SIG-M5 treated with dmso at 0.1 percent for 504 hours (cell line): Measurements from ENCODE around the gene FLRT1.

Source experiments
- DNase-seq: peaks from one replicate; lab custom pipeline; 2025; ENCODE audit not compliant: unreplicated experiment; lab: John Stamatoyannopoulos, UW

Gene FLRT1, protein sequence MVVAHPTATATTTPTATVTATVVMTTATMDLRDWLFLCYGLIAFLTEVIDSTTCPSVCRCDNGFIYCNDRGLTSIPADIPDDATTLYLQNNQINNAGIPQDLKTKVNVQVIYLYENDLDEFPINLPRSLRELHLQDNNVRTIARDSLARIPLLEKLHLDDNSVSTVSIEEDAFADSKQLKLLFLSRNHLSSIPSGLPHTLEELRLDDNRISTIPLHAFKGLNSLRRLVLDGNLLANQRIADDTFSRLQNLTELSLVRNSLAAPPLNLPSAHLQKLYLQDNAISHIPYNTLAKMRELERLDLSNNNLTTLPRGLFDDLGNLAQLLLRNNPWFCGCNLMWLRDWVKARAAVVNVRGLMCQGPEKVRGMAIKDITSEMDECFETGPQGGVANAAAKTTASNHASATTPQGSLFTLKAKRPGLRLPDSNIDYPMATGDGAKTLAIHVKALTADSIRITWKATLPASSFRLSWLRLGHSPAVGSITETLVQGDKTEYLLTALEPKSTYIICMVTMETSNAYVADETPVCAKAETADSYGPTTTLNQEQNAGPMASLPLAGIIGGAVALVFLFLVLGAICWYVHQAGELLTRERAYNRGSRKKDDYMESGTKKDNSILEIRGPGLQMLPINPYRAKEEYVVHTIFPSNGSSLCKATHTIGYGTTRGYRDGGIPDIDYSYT

DNA sequence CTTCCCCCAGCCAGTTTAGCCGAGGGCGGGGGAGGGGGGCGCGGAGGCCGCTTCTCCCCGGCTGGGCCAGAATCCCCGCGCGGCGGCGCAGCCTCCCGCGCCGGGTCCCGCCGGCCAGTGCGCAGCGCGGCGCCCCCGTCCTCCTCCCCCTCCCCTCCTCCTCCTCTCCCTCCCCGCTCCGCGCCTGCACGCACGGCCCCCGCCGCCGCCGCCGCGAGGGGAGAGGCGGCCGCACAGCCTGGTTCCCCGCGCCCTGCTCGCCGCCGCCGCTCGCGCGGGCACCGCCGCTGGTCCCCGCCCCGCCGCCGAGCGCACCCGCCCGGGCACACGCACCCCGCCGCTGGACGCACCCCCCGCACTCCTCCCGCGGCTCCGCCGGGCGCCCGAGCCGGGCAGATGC is at the start of gene FLRT1:
Gene FLRT1 (plus strand): TSS at position 356 of the 400 bp plus-strand sequence. CDS start 80,337 bp downstream, outside the sequence.
- no peak for DNase-seq

DNA sequence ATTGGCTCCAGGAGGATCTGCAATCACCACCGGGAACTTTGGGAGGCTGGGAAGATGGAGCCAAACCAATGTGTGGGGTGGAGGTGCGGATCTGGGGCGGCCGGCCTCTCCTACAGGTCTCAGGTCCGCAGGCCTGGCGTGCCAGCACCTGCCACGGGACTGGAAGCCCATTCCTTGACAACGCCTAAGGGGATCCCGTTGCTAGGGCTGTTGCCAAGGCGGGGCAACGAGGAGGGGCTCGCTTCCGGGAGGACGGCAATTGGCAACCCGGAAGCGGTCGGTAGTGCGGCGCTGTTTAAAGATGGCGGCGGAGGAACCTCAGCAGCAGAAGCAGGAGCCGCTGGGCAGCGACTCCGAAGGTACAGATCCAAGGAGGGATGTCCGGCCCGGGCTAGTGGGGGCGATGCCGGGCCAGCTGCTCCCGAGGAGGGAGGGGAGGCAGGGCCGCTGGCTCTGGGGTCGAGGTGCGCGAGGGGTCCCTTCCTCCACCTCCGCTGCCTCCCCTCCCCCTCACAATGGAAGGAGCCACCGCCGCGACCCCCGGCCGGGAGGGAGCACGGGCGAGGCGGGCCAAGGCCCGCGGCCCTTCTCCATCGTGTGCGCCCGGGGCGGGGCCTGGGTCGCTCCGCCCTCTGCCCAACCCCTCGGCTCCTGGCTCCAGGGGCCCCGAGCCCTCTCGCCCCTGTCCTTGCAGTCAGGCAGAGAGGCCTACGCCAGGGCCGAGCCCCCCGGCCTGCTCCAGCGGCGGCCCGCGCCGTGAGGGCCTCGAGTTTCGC is 49.4 kb upstream of the FLRT1 start, which contains the start of gene OTUB1:
Gene OTUB1 (plus strand): TSS at position 283 of the 776 bp plus-strand sequence. CDS start 19 bp downstream, at position 302.
- DNase-seq = peak; percentile 86

DNA sequence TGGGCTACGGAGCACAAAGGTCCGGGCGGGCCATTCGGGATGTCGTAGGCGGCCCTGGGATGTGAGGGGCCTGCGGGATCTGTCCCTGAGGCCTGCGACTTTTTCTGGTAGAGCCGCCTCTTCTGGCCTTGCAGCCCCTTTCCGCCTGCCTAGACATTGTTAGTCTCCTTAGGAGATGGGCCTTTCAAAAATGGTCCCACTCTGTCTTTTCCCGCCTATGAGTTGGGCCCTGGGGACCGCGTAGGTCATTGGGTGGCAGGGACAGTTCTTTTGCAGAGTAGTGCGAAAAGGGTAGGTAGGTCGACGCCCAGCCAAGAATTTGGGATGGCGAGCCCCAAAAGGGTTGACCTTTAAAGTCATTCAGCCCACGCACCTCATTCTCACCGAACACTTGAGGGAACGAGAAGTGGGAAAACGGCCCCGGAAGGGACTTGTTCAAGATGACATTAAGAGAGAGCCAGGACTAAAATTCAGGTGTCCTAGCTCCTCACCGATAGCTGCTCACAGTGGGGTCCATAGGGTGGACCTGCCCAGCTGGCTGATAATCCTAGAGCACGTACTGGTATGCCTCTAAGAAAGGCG is 48.7 kb upstream of the FLRT1 start:
- DNase-seq = no peak

DNA sequence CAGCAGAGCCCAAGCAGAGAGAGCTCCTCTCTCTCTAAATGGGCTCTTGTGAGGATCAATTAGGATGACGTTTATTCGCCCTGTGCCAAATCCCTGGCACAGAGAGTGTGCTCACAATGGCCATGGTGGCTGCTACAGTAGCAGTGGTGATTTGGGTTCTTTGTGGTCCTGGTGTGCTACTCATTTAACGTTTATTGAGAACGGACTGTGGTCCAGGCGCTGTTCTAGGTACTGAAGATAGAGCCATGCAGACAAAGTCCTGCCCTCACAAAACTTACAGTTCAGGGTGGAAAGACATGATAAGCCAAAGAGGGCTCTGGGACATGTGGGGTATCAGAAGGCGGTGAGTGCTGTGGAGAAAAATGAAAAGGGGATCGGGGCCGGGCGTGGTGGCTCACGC is 44.2 kb upstream of the FLRT1 start:
- DNase-seq = no peak

DNA sequence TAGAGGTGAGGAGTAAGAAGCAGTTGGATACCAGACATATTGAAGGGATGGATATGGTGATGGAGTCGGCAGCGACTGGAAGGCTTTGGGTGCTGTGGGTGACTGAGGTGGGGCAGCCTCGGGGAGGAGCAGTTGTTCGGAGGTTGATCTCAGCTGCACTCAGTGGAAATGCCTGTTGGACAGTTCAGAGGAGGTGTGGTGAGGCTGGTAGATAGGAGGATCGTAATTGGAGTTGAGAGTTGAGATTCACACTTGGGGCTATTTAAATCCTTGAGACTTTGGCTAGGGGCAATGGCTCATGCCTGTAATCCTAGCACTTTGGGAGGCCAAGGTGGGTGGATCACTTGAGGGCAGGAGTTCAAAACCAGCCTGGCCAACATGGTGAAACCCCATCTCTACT is 42.6 kb upstream of the FLRT1 start:
- DNase-seq = no peak

DNA sequence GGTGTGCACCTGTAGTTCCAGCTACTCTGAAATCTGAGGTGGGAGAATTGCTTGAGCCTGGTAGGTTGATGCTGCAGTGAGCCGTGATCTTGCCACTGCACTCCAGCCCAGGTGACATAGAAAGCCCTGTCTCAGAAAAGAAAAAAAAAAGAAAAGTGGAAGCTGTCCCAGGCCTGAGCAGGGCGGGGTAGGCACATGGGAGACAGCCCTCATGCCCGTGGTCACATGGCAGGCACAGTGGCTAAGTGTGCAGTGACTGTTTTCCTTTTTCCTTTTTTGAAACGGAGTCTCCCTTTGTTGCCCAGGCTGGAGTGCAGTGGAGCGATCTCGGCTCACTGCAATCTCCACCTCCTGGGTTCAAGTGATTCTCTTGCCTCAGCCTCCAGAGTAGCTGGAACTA is 41.7 kb upstream of the FLRT1 start:
- no peak for DNase-seq

DNA sequence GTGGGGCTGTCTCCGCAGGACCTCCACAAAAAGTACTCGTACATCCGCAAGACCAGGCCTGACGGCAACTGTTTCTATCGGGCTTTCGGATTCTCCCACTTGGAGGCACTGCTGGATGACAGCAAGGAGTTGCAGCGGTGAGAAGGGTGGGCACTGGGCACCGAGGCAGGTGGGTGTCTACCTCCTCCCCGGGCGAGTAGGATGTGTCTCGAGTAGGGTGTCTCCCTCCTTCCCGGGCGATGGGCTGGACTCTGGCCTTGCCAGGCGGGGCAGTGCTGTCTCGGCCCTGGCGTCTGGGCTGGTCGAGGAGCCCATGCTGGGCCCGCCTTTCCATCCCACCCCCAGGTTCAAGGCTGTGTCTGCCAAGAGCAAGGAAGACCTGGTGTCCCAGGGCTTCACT is 39.2 kb upstream of the FLRT1 start:
- no peak for DNase-seq

DNA sequence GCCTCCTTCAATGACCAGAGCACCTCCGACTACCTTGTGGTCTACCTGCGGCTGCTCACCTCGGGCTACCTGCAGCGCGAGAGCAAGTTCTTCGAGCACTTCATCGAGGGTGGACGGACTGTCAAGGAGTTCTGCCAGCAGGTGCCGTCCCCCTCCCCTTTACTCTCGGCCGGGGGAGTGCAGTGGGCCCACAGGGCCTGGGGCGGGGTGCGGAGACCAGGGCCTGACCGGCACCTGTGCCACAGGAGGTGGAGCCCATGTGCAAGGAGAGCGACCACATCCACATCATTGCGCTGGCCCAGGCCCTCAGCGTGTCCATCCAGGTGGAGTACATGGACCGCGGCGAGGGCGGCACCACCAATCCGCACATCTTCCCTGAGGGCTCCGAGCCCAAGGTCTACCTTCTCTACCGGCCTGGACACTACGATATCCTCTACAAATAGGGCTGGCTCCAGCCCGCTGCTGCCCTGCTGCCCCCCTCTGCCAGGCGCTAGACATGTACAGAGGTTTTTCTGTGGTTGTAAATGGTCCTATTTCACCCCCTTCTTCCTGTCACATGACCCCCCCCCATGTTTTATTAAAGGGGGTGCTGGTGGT is 38.5 kb upstream of the FLRT1 start:
- DNase-seq = no peak

DNA sequence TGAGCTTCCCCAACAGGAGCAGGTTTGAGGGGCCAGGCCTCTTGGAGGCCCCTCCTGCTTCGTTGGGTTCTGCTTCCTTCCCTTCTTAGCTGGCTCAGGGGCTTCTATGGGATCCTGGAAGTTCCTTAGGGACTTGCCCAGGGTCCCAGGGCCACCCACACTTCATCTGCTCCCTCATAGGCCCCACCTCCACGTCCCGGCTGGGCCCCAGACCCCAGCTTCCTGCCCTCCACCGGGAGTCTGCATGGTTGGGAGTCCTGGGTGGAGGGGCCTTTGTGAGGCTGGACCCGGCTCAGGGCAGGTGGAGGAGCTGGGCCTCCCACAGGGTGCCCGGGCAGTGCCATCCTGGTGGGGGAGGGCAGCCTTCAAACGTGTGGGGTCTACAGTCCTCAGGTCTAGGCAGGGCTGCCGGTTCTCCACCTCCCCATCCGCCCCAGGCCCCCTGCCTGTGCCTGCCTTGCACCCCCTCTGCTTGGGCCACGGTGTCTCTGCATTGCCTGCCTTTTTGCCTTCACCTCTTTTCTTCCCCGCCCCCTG is 37.9 kb upstream of the FLRT1 start:
- no peak for DNase-seq

DNA sequence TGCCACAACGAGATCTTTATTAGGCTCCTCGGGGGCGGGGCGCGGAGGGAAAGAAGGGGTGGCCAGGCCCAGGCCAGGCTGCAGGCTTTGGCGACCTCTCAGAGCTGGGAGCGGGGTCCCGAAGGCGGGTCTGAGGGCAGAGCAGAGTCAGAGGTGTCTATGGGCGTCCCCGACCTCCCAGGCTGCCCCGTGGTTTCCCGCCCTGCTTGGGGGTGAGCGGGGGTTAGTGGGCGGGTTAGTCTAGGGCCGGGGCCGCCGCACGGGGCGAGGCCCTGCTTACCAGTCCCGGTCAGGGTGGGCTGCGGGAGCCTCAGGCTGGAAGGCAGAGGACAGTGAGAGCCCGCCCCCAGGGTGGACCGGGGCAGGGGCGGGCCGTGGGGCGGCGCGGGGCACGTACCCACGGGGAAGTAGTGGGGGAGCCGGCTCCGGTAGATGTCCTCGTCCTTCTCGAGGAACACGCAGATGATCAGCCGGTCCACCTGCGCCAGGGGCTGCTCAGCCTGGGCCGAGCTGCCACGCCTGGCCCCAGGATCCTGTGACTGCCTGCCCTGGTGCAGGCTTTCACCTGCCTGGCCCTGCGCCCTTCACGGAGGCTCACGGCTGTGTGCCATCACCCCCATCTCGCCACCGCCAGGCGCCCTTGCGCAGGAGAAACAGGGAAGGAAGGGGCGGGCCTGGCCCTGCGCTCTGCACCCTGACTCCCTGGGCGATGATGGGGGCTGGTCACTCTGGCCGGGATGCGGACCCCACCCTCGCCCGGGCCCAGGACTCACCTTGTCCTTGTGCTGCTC is 37.0 kb upstream of the FLRT1 start:
- no peak for DNase-seq

DNA sequence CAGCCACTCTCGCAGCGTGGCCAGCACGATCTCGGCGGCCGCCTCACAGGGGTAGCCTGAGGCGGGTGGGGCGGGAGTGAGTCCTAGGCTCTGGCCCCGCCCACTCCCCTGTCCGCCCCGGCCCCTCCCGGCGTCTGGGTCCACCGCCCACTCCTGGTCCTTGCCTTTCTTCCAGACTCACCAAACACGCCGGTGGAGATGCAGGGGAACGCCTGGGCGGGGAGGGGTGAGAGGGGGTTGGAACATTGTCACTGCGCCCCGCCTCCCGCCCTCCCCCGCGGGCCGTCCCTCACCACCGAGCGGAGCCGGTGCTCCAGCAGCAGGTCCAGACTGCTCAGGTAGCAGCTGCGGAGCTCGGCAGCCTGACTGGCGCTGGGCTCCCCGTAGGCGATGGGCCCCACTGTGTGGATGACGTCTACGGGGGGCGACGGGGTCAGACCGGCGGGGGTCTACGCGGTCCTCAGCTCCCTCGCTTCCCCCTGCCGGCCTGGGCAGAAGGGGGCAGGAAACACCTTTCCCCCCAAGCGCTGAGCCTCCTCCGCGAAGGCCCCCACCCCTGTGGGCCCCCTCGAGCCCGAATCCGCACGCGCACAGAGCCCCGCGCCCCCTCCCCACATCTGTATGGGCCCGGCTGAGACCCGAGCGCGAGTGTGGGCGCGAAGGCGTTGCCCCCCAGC is 36.2 kb upstream of the FLRT1 start:
- DNase-seq = no peak

DNA sequence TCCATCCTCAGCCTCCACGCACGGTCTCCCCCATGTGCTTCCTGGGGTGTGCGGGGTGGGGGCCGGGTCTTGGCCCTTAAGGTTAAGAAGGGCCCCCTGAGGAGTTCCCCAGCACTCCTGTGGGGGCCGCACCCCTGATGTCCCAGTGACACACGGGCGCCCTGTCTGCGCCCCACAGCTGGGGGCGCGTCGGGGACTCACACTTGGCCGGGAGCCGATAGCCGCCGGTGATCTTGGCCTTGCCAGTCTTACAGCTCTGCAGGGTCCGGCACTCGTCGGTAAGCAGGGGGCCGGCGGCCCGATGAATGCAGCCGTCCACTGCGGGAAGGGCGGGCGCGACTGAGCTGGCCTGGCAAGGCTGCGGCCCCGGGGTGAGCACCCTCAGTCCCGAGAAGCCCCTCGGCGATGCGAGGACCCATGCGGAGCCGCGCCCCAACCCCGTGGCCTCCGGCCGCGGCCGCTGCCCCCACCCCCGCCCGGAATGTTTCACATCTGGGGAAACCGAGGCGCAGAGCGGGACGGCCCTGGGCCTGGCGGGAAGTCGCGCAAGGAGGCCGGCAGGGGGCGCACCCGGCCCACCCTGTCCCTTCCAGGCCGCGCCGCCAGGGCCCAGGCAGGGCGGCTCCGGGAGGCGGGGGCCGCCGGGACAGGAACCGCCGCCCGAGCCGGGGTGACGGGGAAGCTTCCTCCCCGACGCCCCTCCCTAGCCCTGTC is 35.5 kb upstream of the FLRT1 start:
- no peak for DNase-seq

DNA sequence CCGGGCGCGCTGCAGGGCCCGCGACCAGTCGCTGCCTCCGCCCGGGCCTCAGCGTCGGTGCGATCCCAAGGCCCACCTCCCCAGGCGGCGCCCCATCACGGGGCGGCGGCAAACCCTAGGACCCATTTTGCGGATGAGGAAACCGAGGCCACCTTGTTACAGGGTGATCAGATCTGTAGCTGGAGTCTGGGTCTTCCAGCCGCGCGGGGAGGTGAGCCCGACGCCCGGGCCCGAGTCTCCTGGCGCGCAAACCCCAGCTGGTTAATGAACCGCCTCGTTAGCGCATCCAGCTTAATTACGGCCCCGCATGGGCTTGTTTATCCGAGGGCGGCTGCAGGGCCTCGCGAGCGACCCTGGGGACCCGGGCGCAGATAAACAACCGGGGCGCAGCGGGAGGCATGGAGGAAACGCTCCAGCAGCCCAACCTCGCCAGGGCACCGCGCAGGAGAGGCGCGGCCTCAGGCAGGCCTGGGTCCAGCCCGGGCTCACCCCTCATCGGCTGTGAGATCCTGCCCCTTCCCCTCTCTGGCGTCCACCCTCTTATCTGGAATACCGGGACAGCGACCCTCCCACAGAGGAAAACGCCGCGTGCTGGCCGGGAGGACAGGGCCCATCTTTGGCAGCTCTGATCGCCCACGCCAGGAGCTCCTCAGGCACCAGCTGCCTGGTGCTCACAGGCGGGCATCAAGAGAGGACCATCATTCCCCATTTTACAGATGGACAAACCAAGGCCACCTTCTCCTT is 34.8 kb upstream of the FLRT1 start:
- no peak for DNase-seq

DNA sequence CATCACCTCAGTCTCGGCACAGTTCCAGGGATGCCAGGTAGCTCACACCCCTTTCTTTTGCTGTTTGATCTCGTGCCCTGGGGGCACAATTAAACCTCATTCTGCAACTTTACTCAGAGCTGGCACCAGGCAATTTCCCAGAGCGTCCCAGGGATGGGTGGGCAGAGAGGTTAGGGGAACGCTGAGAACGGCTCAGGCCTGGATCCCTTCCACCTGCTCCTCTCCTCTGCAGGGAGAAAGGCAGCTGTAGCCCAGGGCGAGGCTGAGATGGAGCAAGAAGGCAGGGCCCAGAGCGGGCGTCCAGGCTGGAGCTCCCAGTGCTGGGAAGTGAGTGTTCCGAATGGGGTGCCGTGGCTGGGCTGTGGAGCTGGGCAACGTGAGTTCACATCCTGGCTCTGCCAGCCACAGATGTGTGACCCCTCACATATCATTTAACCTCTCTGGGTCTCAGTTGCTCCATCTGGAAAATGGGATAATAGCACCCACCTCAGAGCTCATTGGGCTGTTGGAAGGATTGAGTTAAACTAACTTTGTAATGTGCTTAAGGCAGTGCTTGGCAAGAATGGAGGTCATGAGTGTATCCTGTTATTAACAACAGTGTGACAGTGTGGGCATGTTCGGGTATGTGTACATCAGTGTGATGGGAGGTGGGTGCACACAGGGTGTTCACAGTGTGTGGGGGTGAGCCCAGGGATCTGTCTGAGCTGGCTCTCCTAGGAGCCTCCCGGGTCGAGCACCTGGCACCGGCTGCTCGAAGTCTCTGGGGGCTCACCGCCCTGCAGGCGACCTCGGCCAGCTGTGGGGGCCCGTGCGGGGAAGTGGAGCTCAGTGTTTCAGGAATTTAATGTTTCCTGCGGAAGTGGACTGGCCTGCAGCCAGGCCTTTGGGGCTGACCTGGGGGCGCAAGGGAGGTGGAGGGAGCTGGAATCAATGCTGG is 34.0 kb upstream of the FLRT1 start:
- DNase-seq = no peak

DNA sequence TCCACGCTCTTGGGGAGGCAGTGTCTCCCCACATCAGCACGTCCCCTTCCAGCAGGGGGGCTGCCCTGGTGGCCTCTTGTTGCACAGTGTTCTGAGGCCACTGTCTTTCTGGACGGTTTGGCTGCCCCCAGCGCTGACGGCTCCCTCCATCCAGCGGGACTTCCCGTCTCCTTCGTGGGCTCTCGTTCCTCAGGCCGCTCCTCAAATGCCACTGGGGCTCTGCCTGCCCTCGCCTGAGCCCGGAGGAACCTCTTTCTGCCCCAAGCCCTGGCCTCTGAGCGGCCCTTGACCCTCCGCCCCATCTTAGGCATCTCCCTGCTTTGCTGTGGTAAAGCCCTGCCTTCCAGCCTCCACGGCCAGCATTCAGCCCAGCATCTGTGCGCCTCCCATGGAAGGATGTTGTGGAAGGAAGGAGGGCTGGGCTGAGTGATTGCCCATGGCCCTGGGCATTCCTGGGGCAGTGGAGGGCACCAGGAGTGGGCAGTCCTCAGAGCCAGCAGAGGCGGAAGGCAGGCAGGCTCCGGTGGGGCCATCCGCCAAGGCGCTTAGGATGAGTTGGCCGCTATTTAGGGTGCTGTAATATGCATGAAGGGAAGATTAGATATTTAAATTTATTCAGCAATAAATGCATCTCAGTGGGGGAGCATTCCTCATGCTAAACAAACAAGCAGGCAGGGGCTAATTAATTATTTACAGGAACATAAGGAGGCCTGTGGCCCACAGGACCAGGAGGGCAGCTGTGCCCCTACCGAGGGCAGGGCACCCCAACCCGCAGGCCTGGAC is 31.7 kb upstream of the FLRT1 start:
- no peak for DNase-seq

DNA sequence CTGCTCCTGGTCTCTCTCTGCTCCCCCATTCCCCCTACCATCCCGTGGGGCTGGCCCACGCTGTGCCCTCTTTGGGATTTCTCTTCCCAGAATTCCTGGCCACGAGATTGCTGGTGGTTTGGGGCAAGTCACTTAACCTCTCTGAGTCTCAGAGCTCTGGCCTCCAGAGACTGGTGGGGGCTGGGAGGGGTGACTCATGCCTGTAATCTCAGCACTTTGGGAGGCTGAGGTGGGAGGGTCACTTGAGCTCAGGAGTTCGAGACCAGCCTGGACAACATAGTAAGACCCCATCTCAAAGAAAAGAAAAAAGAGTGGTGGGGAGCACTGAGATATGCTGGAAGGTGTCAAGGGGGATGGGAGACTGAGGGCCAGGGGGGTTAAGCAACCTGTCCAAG is 31.1 kb upstream of the FLRT1 start:
- no peak for DNase-seq
